GM19025 (cell line): Measurements from ENCODE around the gene TIE1.
A peak's percentile ranks its signal among the peaks of the same experiment; 100 is the strongest.
"Not testable (repeated sequence)": the region's sequence is repeated elsewhere in the genome, so short reads cannot be mapped to it uniquely, and the experiment has no call there.

Experiments used
- ATAC-seq: cut with Tn5 transposase; IDR thresholded peaks from one replicate; pipeline ENCODE4 v1.9.1; 2021; ENCODE audit warnings: mild to moderate bottlenecking, low read depth, moderate library complexity; ENCODE audit not compliant: unreplicated experiment

The TIE1 gene

GRCh38 chr1:43354936-43355335, 54.2 kb downstream of the TIE1 start:
- no peak for ATAC-seq

- no peak for ATAC-seq
Measured at GRCh38 chr1:43357251-43357650, 56.5 kb downstream of the TIE1 start.

- ATAC-seq = peak; percentile 3
Measured at GRCh38 chr1:43358121-43358745, 57.5 kb downstream of the TIE1 start.

- peak; percentile 97 for ATAC-seq
Measured at GRCh38 chr1:43358746-43359693, 58.2 kb downstream of the TIE1 start, which contains the start of gene CDC20. CDC20 (plus strand) TSS chr1:43358981; CDS start chr1:43359216, 235 bp downstream.

- ATAC-seq = no peak
Measured at GRCh38 chr1:43359696-43360095, 58.9 kb downstream of the TIE1 start.

GRCh38 chr1:43360616-43361015, 59.8 kb downstream of the TIE1 start:
- ATAC-seq = no peak

GRCh38 chr1:43363283-43363934, 62.6 kb downstream of the TIE1 start:
- ATAC-seq = no peak

- no peak for ATAC-seq
Measured at GRCh38 chr1:43363935-43364525, 63.2 kb downstream of the TIE1 start.

GRCh38 chr1:43365678-43366077, 64.9 kb downstream of the TIE1 start:
- ATAC-seq = no peak

GRCh38 chr1:43366179-43366578, 65.4 kb downstream of the TIE1 start:
- ATAC-seq = no peak

- ATAC-seq = no peak
Measured at GRCh38 chr1:43366601-43367025, 65.8 kb downstream of the TIE1 start.

- ATAC-seq = peak; percentile 46
Measured at GRCh38 chr1:43367026-43367903, 66.5 kb downstream of the TIE1 start.

- peak; percentile 78 for ATAC-seq
Measured at GRCh38 chr1:43367904-43368645, 67.3 kb downstream of the TIE1 start, which contains the start of gene ELOVL1. ELOVL1 (minus strand) TSS chr1:43368011; CDS start chr1:43365609, 2,402 bp downstream.

- ATAC-seq = no peak
Measured at GRCh38 chr1:43368646-43369020, 67.9 kb downstream of the TIE1 start.

- ATAC-seq = not testable (repeated sequence)
Measured at GRCh38 chr1:43369779-43370178, 69.0 kb downstream of the TIE1 start.

- no peak for ATAC-seq
Measured at GRCh38 chr1:43370564-43370963, 69.8 kb downstream of the TIE1 start.

- no peak for ATAC-seq
Measured at GRCh38 chr1:43372172-43372571, 71.4 kb downstream of the TIE1 start.
